Measurements from ENCODE around the gene TRAF2.

The TRAF2 gene

DNA sequence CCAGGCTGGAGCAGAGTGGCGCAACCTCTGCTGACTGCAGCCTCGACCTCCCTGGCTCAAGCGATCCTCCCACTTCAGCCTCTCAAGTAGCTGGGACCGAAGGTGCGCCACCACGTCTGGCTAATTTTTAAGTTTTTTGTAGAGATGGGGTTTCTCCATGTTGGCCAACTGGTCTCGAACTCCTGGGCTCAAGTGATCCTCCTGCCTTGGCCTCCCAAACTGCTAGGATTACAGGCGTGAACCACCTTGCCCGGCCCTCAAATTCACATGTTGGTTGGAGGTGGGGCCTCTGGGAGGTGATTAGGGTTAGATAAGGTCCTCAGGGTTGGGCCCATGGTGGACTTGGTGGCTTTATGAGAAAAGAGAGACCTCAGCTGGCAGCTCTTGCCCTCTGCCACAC is 75.8 kb downstream of the TRAF2 start:
- no peak for DNase-seq (ENCODE audit: low read depth)

DNA sequence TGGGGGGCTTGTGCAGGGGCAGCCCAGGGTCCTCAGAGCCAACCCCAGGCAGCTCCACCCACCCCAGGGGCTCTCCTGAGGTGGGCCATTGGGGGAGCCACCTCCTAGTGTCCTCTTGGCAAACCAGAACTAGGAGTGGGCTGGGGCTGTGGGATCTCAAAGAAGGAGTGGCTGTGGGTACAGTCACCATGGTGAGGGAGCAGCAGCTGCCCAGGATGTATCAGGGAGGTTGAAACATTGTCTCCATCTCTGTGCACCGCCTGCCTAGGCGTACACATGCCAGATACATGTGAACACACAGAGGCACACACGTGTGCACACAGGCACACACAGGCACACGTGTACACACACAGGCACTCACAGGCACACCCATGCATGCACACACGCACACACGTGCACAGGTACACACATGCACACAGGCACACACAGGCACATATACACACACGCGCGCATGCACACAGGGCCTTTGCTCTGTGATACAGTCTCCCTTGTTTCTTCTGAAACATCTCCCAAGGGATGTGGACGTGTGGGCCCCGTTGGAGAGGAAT is 76.5 kb downstream of the TRAF2 start:
- no peak for DNase-seq (ENCODE audit: low read depth)

DNA sequence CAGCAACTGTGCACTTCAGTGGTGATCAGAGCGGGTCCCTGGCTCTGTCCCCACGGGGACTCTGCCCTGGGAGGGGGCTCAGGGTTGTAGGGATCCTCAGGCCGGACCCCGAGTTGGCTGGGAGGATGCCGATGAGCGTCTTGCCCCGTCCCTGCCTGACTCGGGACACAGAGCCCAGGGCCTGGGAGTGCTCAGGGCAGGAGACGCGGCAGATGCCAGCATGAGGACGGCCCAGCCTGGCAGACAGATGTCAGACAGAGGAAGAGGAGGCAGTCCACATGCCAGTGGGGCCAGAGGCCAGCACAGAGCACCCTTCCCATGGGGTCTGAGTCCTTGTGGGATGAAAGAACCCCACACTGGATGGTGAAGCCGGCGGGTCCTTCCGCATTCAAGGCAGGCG is 77.0 kb downstream of the TRAF2 start:
- no peak for DNase-seq (ENCODE audit: low read depth)

- no peak for DNase-seq (ENCODE audit: low read depth)
Measured at GRCh38 chr9:136963751-136964150, 77.4 kb downstream of the TRAF2 start.

DNA sequence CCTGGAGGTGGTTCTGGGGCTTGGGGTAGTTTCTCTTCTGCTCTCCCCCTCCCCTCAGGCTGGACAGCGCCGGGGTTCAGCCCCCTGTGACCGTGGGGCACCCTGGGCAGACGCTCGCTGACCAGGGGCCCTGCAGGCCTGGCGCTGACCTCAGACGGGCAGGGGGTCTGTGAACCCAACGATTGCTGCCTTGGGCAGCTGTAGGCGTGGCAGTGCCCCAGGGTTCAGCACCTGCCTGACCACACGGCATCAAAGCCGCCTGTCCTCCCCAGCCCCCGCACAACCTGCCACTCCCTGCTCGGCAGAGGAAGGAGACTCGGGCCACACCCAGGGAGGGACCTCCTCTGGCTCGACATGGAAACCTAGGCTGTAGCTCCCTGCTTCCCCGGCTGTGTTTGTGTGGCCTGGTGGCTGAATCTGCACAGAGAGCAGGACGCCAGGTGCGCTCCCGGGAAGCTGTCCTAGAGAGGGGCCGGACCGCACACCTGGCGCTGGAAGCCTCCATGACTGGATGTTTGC is 77.9 kb downstream of the TRAF2 start:
- DNase-seq (ENCODE audit: low read depth) = no peak

- DNase-seq (ENCODE audit: low read depth) = no peak
Measured at GRCh38 chr9:136964833-136965422, 78.6 kb downstream of the TRAF2 start.

DNA sequence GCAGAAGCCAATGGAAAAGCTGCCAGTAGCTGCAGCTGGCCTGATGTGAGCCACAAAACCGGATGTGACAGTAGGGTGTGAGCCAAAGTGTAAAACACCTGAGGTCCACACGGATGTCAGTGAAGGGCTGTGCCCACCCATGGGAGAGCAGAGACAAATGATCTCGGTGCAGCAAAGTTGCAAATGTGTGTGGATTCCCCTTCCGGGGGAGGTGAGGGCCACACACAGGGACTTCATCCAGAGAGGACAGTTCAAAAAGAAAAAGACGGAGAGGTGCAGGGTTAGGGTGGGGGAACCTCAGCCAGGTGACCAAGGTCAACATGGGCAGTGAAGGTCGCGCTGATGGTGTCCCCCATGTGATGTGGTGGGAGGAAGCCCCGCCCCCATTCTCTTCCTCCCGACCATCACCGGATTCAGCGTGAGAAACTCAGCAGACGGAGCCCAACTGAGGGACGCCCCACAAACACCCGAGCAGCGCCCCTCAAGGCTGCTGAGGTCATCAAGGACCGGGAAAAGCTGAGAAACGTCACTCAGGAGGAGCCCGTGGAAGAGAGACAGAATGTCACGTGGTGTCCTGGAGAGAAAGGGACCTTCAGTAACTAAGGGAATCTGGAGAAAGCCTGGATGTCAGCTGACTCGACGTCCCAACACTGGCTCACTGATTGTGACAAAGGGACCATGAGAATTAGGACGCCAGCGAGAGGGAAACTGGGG is 79.6 kb downstream of the TRAF2 start:
- no peak for DNase-seq (ENCODE audit: low read depth)

- DNase-seq (ENCODE audit: low read depth) = no peak
Measured at GRCh38 chr9:136968333-136969127, 82.2 kb downstream of the TRAF2 start.

DNA sequence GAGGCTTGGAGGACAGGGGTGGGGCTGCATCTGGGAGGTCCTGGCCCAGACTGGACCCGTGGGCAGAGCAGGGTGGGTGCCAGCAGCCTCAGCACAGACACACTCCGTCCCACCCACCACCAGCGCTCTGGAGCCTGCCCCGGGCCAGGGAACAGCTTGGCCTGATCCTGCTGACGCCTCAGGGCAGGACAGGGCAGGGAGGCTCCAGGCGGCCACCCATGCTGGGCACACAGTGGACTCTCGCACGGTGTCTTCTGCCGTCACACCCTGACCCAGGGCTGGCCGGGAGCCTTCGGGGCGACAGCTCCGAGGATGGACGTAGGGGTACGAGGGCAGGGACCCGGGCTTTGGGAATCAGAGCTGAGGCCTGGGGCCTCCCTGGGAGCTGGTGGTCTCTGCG is 82.8 kb downstream of the TRAF2 start:
- no peak for DNase-seq (ENCODE audit: low read depth)

GRCh38 chr9:136969774-136970173 is 83.5 kb downstream of the TRAF2 start:
- DNase-seq (ENCODE audit: low read depth) = no peak

DNA sequence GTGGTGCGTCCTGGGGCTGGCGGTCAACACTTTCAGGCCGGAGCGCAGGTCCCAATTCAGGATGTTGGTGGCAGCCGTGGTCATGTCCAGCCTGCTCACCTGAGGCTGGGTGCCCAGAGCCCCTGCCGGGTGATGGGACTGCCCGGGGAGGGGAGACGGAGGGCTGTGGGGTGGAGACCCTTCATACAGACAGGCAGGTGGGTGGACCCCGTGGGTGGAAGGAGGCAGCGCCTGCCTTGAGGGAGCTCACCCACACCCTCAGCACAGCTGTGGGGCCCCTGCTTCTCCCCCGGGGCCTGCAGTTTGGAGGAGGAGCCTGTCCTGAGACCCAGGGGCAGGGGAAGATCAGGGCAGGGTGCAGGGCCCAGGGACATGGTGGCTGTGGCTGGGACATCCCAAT is 84.0 kb downstream of the TRAF2 start:
- DNase-seq (ENCODE audit: low read depth) = no peak

- no peak for DNase-seq (ENCODE audit: low read depth)
Measured at GRCh38 chr9:136971746-136972145, 85.4 kb downstream of the TRAF2 start.

- DNase-seq (ENCODE audit: low read depth) = no peak
Measured at GRCh38 chr9:136972335-136972734, 86.0 kb downstream of the TRAF2 start.

DNA sequence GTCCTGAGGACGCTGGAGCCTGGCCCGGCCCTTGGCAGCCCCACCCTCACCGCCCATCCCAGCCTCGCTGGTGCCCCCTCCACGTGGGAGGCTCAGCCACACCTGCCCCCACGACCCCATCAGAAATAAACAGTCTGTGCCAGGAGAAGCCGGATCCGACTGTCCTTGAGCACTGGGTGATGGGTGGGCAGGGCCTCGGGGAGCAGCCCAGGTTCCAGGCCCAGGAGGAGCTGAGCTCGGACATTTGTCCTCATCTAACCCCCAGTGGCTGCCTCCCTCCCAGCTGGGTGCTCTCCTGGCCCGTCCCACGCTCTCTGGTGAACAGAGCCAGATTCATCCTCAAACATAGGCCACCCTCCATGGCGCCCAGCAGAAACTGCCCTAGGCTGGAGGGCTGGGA is 86.4 kb downstream of the TRAF2 start:
- DNase-seq (ENCODE audit: low read depth) = no peak

DNA sequence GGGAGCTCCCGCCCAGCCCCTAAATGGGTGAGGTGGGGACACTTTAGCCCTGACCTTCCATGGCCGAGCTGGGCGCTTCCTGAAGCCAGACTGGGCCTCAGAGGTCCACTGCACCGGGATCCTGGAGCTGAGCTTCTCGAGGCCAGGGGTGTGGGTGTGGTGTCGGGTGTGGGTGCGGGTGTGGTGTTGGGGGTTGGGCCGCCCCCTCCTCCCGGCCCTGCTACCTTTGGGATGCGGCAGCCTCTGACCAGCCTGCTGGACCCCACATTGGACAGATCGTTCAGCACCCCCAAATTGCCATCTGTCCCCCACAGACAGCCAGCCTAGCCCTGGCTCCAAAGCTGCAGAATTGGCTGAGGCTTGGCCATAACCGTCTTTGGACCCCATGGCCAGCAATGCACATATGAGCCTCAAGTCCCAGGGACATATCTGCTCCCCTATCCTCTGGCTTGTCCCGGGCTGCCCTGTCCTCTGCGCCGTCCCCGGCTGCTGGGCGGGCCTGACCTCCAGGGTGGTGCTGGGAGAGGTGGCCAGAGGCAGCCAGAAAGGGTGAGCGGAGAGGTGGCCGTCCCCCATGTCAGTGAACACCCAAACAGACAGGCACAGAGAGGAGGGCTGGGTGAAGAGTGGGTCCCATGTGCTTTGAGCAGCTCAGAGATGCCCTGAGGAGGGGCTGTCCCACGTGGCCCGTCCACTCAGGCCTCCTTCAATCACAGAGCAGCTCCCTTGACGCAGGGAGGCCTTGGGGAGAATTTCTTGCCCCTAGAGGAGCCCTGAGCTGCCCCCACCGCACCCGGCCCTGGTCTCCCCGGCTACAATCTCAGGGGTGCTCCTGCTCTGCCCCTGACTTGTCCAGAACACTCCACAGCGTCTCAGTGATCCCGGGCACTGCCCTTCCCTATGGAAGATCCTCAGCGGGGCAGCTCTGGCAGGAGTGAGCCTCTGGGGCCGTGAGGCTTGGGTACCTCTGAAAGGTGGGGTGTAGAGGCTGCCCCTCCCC is 87.6 kb downstream of the TRAF2 start:
- no peak for DNase-seq (ENCODE audit: low read depth)

DNA sequence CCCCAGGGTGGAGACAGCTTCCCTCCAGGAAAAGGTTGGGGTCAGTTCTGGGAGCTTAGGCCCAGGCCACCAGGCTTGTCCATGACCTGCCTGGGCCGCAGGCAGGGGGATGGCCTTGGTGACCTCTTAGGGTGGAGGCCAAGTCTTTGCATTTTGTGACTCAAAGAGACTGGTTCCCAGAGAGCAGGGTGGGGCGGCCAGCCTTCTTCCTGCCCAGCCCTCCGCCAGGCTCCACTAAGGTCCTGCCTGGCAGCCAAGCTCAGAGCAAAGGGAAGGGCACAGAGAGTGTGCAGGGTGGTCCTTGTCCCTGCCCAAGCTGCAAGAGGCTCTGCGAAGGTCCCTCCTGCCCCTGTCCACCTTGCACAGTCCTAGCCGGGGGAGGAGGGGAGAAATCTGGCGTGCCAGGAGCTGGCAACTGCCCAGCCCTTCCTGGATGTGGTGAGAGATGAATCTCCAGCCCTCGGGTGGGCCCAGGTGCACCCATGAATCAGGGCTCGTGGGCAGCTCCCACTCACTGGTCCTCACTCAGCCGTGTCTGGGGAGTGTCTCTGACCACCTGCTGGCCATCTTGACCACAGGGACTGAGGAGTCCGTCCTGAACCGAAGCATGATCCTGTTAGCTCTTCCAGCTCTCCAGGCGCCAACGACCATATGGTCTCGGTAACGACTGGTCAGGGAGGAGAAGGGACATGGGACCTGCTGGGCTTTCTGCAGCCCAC is 88.7 kb downstream of the TRAF2 start:
- DNase-seq (ENCODE audit: low read depth) = no peak

DNA sequence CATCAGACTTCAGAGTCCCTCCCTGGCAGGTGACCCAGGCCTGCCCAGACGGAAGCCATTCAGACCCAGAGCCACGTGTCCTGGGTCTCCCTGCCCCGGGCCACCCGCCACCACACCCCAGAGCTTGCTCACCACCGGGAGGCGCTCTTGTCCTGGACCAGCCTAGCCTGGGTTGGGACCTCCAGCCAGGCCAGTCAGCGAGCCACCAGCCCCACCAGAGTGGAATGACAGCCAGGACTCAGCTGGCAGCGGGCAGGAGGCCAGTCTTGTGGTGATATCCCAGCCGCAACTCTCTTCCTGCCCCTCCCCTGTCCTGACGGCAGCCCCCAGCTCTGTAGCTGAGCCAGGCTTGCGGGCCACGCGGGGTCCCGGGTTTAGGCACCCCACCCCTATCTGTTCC is 89.3 kb downstream of the TRAF2 start:
- DNase-seq (ENCODE audit: low read depth) = no peak
